Sciatic nerve (tissue), 2 donors: ENCODE data around the gene MCOLN1. TPM values are rescaled to one million over a fixed set of nuclear protein-coding genes. Genes with fewer than 3 reads are reported as not detected.
"Not testable (repeated sequence)": the region's sequence is repeated elsewhere in the genome, so short reads cannot be mapped to it uniquely, and the experiment has no call there.

Source experiments
- ATAC-seq: fragments of 200-7000 bp; cut with Tn5 transposase; one replicate; pipeline ENCODE4 v1.9.1; 2020; ENCODE audit warnings: mild to moderate bottlenecking, moderate library complexity
- DNase-seq: peaks from one replicate; pipeline ENCODE4 v3.0.0-alpha.2; 2020; ENCODE audit warnings: low spot score
- intact Hi-C: fragments of 100-400 bp; cut with DNase I; formaldehyde crosslinking; loops from one replicate; pipeline ENCODE4 v1.14.2; 2022
- total RNA-seq: library from RNA; stranded (reverse); fragmentation: NEBNext Ultra II Directional; extraction: Animal tissue kit (Norgen Biotek cat#: 25700); gene quantifications from one replicate; pipeline ENCODE4 v1.2.1, GENCODE V29; 2021
- donor health status: DM: no; HTN: no; CAD: no.
- donor health status: DM: no; HTN: no; CAD: no.

The MCOLN1 gene
- total RNA-seq, 1 donor from 2014 or later, result 35.3 TPM

DNA sequence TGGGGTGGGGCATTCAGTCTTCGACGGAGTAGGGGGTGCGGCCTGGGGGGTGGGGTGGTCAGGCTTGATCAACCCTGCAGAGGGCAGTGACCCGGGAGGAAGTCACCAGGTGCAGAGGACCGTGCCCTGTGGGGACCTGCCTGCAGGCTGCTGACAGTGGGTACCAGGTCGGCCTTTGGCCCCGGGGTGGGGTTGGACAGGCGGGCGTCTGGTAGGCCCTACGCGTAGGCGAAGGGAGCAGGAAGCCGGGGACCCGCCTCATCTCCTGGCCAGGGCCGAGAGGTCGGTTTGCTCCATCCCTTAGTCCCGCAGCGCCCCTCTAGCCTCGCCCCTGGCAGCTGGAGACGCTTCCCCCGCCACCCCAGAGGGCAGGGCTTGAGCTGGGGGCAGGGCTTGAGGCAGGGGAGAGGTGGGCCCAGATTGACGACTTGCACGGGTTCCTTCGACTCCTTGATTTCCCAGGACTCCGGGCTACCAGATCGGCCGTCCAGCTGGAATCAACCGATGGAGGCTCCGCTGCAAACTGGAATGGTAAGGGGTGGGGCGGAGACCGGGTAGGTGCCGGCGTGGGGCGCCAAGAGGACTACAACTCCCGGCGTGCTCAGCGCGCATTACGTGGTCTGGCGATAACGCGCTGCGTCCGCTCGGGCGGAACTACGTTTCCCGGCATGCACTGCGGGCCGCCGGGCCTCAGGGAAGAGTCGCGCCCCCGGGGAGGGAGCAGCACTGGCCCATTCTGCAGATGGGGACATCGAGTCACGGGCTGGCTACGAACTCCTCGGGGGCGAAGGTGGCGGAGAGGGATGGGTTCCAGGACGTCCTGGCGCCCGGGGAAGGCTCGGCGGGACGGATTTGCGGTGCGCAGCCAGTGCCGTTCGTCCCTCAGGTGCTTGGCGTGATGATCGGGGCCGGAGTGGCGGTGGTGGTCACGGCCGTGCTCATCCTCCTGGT lies 12.9 kb downstream of the MCOLN1 start, which contains the start of gene PNPLA6:
Gene PNPLA6, plus strand, starts transcription at position 671 of the 951 bp plus-strand sequence. Its CDS starts 72 bp downstream, at position 743.
- intact Hi-C loops, result no loop called here
- DNase-seq, result peak; percentile 98
- ATAC-seq, result peak; percentile 90

DNA sequence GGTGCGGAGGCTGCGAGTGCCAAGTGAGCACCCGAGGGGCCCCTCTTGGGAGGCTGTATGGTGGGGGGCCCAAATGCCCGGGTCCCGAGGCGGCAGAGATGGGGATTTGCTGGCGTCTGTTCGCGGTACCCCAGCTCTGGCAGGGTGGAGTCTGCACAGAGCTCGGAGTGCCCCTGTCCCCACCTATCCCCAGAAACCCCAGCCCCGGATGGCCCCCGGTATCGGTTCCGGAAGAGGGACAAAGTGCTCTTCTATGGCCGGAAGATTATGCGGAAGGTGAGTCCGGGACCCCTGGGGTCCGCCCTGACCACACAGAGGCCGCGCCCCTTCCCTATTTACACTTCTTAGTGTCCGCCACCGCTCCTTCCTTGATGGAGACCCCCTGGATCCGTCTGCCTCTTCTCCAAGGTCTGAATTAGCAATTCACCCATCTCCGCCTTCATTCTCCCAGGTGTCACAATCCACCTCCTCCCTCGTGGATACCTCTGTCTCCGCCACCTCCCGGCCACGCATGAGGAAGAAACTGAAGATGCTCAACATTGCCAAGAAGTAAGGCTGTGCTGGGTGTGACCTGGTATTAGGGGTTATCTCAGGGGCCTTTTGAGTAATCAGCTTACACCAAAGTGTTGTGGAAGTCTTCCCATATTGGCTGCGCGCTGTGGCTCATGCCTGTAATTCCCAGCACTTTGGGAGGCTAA lies 13.7 kb downstream of the MCOLN1 start:
- ATAC-seq (no peak), DNase-seq (no peak)
- intact Hi-C loops, result no loop called here

DNA sequence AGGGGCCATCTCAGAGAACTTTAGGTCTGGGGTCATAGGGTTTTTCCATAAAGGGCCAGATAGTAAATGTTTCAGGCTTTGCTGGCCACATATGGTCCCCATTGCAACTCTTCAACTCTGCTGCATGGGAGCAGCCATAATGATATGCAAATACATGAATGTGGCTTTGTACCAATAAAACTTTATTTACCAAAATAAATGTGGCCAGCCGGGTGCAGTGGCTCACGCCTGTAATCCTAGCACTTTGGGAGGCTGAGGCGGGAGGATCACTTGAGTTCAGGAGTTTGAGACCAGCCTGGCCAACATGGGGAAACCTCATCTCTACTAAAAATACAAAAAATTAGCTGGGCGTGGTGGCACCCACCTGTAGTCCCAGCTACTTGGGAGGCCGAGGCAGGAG lies 16.6 kb downstream of the MCOLN1 start:
- DNase-seq, intact Hi-C loops, ATAC-seq: not testable (repeated sequence)

DNA sequence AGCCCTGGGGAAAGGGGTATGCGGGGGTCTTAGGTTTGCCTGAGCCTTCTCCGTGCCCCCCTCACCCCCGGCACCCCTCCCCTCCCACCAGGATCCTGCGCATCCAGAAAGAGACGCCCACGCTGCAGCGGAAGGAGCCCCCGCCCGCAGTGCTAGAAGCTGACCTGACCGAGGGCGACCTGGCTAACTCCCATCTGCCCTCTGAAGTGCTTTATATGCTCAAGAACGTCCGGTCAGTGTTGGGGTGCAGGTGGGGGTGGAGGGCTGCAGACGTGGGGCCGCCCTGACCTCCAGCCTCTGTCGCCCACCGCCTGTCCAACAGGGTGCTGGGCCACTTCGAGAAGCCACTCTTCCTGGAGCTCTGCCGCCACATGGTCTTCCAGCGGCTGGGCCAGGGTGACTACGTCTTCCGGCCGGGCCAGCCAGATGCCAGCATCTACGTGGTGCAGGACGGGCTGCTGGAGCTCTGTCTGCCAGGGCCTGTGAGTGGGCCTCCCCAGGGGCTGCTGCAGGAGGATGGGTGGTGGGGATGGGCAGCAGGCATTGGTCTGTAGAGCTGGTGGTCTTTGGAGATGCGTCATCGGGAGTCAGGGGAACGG lies 17.5 kb downstream of the MCOLN1 start:
- intact Hi-C loops, result no loop called here
- DNase-seq (no peak), ATAC-seq (no peak)

GRCh38 chr19:7540761-7541474 lies 18.5 kb downstream of the MCOLN1 start:
- DNase-seq (no peak), ATAC-seq (no peak)
- intact Hi-C loops, result no loop called here

DNA sequence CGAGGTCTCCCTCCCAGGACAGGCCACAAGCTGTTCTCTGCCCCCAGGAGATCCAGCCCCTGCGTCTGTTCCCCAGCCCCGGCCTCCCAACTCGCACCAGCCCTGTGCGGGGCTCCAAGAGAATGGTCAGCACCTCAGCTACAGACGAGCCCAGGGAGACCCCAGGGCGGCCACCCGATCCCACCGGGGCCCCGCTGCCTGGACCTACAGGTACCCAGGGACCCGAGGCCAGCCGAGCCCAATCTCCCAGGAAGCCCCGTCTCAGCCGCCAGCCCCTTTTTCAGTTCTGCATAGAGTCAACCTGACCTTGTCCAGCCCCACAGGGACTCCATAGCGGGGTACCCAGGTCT lies 19.0 kb downstream of the MCOLN1 start:
- intact Hi-C loops, result no loop called here
- DNase-seq, result no peak
- no peak for ATAC-seq

GRCh38 chr19:7541828-7542443 lies 19.5 kb downstream of the MCOLN1 start:
- no peak for ATAC-seq
- intact Hi-C loops, result no loop called here
- no peak for DNase-seq

GRCh38 chr19:7542556-7543348 lies 20.3 kb downstream of the MCOLN1 start:
- intact Hi-C loops, result no loop called here
- DNase-seq (no peak), ATAC-seq (no peak)

DNA sequence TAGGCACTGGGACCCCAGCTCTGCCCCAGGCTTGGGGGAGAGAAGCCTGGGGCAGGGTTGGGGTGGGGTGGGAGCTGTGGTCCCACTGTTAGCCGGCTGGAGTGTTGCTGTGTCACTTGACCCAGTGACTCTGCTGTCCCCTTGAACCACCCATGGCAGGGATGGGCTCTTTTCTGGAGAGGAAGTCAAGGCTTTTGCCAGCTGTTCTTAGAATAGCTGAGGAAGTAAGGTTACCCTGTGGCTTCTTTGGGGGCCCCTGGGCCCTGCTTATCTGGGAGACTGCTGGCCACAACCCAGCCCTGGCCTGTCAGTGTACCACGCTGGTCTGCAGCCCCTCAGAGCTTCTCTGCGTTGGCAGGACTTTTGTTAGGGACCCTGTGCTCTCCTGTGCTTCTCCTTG lies 22.2 kb downstream of the MCOLN1 start:
- no peak for DNase-seq
- intact Hi-C loops, result no loop called here
- ATAC-seq, result peak; percentile 53

- no peak for ATAC-seq
- intact Hi-C loops, result no loop called here
- no peak for DNase-seq
Observed at GRCh38 chr19:7545300-7545699, 22.9 kb downstream of the MCOLN1 start.

- no peak for DNase-seq
- no peak for ATAC-seq
- intact Hi-C loops, result no loop called here
Observed at GRCh38 chr19:7545904-7546303, 23.5 kb downstream of the MCOLN1 start.

DNA sequence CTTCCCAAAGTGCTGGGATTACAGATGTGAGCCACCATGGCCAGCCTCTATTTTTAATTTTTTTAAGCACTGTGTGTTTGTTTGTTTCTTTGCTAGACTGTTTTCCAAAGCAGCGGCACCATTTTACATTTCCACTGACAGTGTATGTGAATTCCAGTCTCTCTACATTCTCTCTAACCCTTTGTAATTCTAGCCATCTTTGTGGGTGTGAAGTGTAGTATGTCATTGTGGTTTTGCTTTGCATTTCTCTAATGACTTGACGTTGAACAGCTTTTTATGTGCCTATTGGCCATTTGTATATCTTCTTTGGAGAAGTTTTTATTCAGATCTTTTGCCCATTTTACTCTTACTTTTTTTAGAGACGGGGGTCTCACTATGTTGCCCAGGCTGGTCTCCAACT lies 24.7 kb downstream of the MCOLN1 start:
- DNase-seq, result no peak
- ATAC-seq, result no peak
- intact Hi-C loops, result no loop called here

GRCh38 chr19:7549429-7550148 lies 27.2 kb downstream of the MCOLN1 start:
- no peak for ATAC-seq
- DNase-seq, result no peak
- intact Hi-C loops, result no loop called here

DNA sequence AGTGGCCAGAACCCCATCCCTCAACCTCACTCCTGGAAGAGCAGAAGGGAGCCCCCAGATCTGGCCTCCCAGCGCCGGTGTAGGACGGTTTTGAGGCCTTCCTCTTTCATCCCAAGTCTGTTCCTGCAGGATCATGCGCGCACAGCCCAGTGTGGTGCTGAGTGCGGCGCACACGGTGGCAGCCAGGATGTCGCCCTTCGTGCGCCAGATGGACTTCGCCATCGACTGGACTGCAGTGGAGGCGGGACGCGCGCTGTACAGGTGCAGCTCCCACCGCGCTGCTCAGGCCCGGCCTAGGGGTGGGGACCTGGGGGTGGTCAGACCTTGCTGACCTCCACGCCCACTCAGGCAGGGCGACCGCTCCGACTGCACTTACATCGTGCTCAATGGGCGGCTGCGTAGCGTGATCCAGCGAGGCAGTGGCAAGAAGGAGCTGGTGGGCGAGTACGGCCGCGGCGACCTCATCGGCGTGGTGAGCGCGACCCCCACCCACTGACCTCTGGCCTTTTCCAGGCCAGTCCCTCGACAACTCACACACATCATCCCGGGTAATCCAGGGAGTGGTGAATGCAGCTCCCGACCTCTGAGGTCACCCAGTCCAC lies 27.8 kb downstream of the MCOLN1 start:
- DNase-seq, result no peak
- intact Hi-C loops, result no loop called here
- peak; percentile 18 for ATAC-seq

DNA sequence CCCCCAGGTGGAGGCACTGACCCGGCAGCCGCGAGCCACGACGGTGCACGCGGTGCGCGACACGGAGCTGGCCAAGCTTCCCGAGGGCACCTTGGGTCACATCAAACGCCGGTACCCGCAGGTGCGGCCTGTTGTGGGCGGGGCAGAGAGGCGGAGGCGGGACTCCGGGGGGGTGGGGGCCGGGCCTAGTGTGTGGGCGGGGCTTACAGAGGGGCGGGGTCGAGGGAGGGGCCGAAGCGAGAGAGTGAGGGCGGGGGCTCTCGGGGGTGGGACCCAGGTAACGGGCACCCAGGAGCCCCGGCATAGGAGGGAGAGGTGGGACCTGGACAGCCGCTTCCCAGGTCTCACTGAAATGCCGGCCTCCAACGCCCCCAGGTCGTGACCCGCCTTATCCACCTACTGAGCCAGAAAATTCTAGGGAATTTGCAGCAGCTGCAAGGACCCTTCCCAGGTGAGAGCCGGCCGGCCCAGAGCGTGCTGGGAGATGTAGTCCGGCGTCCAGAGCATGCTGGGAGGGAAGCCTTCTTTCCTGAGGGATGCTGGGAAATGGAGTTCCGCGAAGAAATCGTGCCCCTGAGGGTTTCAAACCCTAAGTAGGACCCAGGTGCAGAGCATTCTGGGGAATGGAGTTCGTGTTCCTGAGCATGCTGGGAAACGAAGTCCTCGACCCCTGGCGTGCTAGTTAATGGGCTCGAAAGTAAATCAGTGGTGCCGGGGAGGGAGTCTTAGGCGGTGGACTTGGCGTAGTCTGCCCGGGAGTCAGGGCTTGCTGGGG lies 28.8 kb downstream of the MCOLN1 start:
- intact Hi-C loops, result no loop called here
- DNase-seq (peak; percentile 74), ATAC-seq (peak; percentile 93)

DNA sequence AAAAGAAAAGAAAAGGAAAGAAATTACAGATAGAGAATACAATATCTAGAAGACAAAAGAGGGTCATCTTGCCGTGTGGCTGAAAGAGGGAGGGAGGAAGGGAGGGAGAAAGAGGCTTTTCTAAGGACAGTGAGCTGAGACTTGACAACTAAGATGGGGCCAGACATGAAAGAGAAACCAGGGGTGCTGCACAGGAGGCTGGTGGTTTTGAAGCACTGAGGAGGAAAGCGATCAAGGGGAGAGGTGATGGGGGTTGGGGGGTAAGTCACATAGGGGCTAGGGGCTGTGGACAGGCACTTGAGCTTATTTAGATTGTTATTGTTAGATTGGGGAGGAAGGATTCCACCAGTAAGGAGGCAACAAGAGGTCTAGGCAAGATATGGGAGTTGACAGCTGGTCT lies 30.4 kb downstream of the MCOLN1 start:
- intact Hi-C loops, result no loop called here
- DNase-seq (no peak), ATAC-seq (no peak)
